GM13977 (cell line): Measurements from ENCODE around the gene RUNX3.
"Not testable (repeated sequence)": the region's sequence is repeated elsewhere in the genome, so short reads cannot be mapped to it uniquely, and the experiment has no call there.

Source experiments
- DNase-seq: peaks from one replicate; pipeline ENCODE4 v3.0.0; 2012; ENCODE audit warnings: low spot score
- CTCF ChIP-seq: IDR thresholded peaks from 2 replicates; pipeline ENCODE4 v1.5.1; 2012; ENCODE audit warnings: mild to moderate bottlenecking, control low read depth; ENCODE audit not compliant: insufficient read depth; ENCODE audit errors: extremely low read depth, missing control alignments
- in situ Hi-C: fragments of 300-500 bp; cut with MboI; formaldehyde crosslinking; loops from one replicate; pipeline ENCODE4 v1.12.0; 2022; ENCODE audit warnings: low sequenced_read_pairs, low pct_unique_long_range_greater_than_20kb, mixed read lengths, inconsistent platforms; ENCODE audit not compliant: unreplicated experiment

The RUNX3 gene

GRCh38 chr1:24892188-24893153 lies 37.6 kb downstream of the RUNX3 start:
- no peak for DNase-seq
- no peak for TF ChIP-seq CTCF
- in situ Hi-C loops = no loop called here

- in situ Hi-C loops, DNase-seq: not testable (repeated sequence)
Measured at GRCh38 chr1:24891367-24891766, 38.7 kb downstream of the RUNX3 start.

- no peak for TF ChIP-seq CTCF
- in situ Hi-C loops = no loop called here
- DNase-seq = no peak
Measured at GRCh38 chr1:24890887-24891286, 39.2 kb downstream of the RUNX3 start.

- in situ Hi-C loops = no loop called here
- no peak for DNase-seq
- TF ChIP-seq CTCF = no peak
Measured at GRCh38 chr1:24888971-24889676, 41.0 kb downstream of the RUNX3 start.

- no peak for DNase-seq
- TF ChIP-seq CTCF = no peak
- in situ Hi-C loops = no loop called here
Measured at GRCh38 chr1:24888061-24888970, 41.8 kb downstream of the RUNX3 start.

GRCh38 chr1:24886241-24886640 lies 43.8 kb downstream of the RUNX3 start:
- in situ Hi-C loops = no loop called here
- no peak for DNase-seq
- TF ChIP-seq CTCF = no peak
